ENCODE results near the gene TECPR2. TPM values are rescaled to one million over a fixed set of nuclear protein-coding genes. Genes with fewer than 3 reads are reported as not detected.

The TECPR2 gene
- total RNA-seq, 2 experiments from 2014 or later = 6.2 to 7.0 TPM

DNA sequence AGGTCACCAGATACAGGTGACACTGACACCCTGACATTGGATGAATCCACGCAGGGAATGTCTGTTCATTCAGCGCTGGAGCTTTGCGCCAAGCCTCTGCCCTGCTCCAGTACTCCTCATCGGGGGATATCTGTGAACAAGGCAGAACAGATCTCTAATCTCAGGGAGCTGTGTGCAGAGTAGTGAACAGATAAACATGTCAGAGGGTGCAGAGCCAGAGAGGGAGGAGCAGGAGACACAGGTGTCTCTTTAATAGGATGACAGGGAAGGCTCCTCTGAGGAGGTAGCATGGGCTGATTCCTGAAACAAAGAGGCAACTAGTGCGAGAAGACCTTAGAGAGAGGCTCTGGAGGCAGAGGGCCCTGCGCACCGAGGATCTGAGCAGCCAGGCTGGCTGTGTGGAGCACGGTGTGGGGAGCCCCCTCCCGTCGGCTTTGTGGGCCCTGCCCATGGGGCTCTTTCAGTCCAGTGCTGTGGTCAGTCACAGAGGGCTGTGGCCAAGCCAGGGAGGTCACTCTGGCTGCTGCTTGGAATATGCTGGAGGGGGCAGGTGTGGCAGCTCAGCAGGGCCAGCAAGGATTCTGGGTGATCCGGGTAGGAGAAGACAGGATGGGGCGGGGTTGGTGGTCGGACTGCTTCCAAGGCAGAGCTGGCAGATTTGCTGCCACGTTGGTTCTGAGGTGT is 55.6 kb downstream of the TECPR2 start:
- H3K36me3 Mint-ChIP-seq = peaks cover 3% of the 10 kb centered on the region
- CTCF ChIA-PET = no interaction called here
- no peak for DNase-seq
- H3K9me3 Mint-ChIP-seq = no peaks in the 10 kb centered on the region
- no peaks in the 10 kb centered on the region for H3K27me3 Mint-ChIP-seq
- intact Hi-C loops (cut with micrococcal nuclease) = no loop called here
- no peak overlapping the region for H3K4me3 Mint-ChIP-seq
- H3K4me1 Mint-ChIP-seq (ENCODE audit: low read depth) = no peaks in the 10 kb centered on the region
- H3K27ac Mint-ChIP-seq = no peak overlapping the region
- POLR2A ChIA-PET = no interaction called here

- POLR2A ChIA-PET = no interaction called here
Observed at GRCh38 chr14:102418853-102419240, 56.1 kb downstream of the TECPR2 start.

GRCh38 chr14:102419276-102419675 is 56.5 kb downstream of the TECPR2 start:
- no peak for DNase-seq
- H3K27me3 Mint-ChIP-seq = no peaks in the 10 kb centered on the region
- intact Hi-C loops (cut with micrococcal nuclease) = no loop called here
- no peaks in the 10 kb centered on the region for H3K4me1 Mint-ChIP-seq (ENCODE audit: low read depth)
- no peak overlapping the region for H3K4me3 Mint-ChIP-seq
- H3K36me3 Mint-ChIP-seq = peaks cover 3% of the 10 kb centered on the region
- ChIA-PET POLR2A (no interaction called here), CTCF (no interaction called here)
- H3K27ac Mint-ChIP-seq = no peak overlapping the region
- no peaks in the 10 kb centered on the region for H3K9me3 Mint-ChIP-seq

More at GRCh38 chr14:102418853-102419240, 56.1 kb downstream of the TECPR2 start:
- Mint-ChIP-seq H3K4me3 (no peak overlapping the region), H3K4me1 (ENCODE audit: low read depth) (no peaks in the 10 kb centered on the region), H3K27ac (no peak overlapping the region), H3K27me3 (no peaks in the 10 kb centered on the region), H3K36me3 (peaks cover 3% of the 10 kb centered on the region), H3K9me3 (no peaks in the 10 kb centered on the region)
- no peak for DNase-seq
- CTCF ChIA-PET = no interaction called here
- intact Hi-C loops (cut with micrococcal nuclease) = no loop called here

GRCh38 chr14:102419716-102420115 is 57.0 kb downstream of the TECPR2 start:
- intact Hi-C loops (cut with micrococcal nuclease) = no loop called here
- Mint-ChIP-seq H3K4me1 (ENCODE audit: low read depth) (no peaks in the 10 kb centered on the region), H3K36me3 (peaks cover 3% of the 10 kb centered on the region), H3K27ac (no peak overlapping the region), H3K4me3 (no peak overlapping the region), H3K9me3 (no peaks in the 10 kb centered on the region), H3K27me3 (no peaks in the 10 kb centered on the region)
- DNase-seq = no peak
- CTCF ChIA-PET = no interaction called here
- POLR2A ChIA-PET = no interaction called here

DNA sequence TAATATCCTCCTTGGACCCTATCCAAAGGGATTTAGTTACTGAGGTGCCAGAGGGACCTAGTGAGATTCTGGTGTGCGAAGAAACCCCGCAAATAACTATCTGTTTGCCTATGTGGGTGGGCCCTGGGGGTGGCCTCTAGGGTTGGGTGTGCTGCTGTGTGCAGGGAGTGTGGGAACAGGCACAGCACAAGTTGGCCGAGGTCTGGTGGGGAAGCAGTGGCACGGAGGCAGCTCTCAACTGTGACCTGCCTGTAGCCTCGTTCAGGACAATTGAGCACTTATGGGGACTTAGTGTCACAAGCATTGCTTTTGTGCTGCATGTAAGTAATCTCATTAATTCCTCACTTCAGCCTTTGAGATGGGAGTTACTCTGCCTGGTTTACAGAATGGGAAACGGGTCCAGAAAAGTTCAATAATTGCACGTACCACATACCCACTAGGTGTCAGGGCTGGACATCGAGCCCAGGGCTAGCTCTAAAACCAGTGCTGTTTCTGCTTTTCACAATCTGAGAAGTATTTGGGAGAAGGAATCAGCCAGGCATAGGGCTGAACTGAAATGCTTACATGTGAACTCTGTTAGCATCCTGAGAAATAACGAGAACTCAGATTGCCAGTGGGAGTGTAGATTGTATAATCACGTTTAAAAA is 58.8 kb downstream of the TECPR2 start:
- POLR2A ChIA-PET = interaction anchor here (1.4 kb wide), 1 partner anchor 10 kb away, joined by 3 read pairs; no protein-coding TSS in a partner anchor
- intact Hi-C loops (cut with micrococcal nuclease) = no loop called here
- H3K4me1 Mint-ChIP-seq (ENCODE audit: low read depth) = no peaks in the 10 kb centered on the region
- H3K36me3 Mint-ChIP-seq = peaks cover 1% of the 10 kb centered on the region
- H3K9me3 Mint-ChIP-seq = no peaks in the 10 kb centered on the region
- no peak overlapping the region for H3K4me3 Mint-ChIP-seq
- DNase-seq = no peak
- CTCF ChIA-PET = no interaction called here
- no peaks in the 10 kb centered on the region for H3K27me3 Mint-ChIP-seq
- no peak overlapping the region for H3K27ac Mint-ChIP-seq

- Mint-ChIP-seq H3K4me1 (ENCODE audit: low read depth) (no peaks in the 10 kb centered on the region), H3K27ac (no peak overlapping the region), H3K4me3 (no peak overlapping the region), H3K9me3 (no peaks in the 10 kb centered on the region), H3K27me3 (no peaks in the 10 kb centered on the region), H3K36me3 (peaks cover 3% of the 10 kb centered on the region)
- intact Hi-C loops (cut with micrococcal nuclease) = no loop called here
- POLR2A ChIA-PET = no interaction called here
- CTCF ChIA-PET = no interaction called here
- no peak for DNase-seq
Observed at GRCh38 chr14:102424520-102424919, 61.8 kb downstream of the TECPR2 start.

DNA sequence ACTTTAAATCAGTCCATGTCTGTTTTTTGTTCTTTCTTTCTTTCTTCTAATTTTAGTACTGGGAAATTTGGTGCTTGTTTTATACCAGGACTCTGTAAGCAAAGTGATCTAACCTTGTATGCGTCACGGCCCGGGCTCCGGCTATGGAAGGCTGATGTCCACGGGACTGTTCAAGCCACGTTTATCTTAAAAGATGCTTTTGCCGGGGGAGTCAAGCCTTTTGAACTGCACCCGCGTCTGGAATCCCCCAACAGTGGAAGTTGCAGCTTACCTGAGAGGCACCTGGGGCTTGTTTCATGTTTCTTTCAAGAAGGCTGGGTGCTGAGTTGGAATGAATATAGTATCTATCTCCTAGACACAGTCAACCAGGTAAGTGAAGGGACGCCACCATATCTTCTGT is 62.2 kb downstream of the TECPR2 start:
- Mint-ChIP-seq H3K9me3 (no peaks in the 10 kb centered on the region), H3K27ac (no peak overlapping the region), H3K36me3 (peaks cover 3% of the 10 kb centered on the region), H3K4me3 (no peak overlapping the region), H3K27me3 (no peaks in the 10 kb centered on the region), H3K4me1 (ENCODE audit: low read depth) (no peaks in the 10 kb centered on the region)
- ChIA-PET POLR2A (no interaction called here), CTCF (no interaction called here)
- intact Hi-C loops (cut with micrococcal nuclease) = no loop called here
- DNase-seq = no peak

DNA sequence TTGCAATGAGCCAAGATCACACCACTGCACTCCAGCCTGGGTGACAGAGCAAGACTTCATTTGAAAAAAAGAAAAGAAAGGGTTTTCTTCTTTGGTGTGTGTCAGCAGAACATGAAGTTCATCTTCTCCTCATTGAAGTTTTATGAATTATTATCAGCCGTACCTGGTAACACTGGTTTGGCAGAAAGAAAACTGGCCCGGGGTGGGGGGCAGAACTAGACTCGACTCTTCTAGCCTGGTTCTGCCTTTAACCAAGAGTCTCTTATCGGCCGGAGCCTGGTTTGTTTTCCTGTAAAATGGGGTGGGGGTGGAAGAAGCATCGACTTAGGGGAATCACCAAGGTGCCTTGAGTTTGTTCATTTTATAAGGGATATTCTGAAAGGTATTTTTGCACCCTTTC is 64.1 kb downstream of the TECPR2 start:
- H3K27ac Mint-ChIP-seq = no peak overlapping the region
- H3K27me3 Mint-ChIP-seq = no peaks in the 10 kb centered on the region
- CTCF ChIA-PET = no interaction called here
- DNase-seq = no peak
- H3K36me3 Mint-ChIP-seq = peaks cover 3% of the 10 kb centered on the region
- intact Hi-C loops (cut with micrococcal nuclease) = no loop called here
- H3K4me1 Mint-ChIP-seq (ENCODE audit: low read depth) = no peaks in the 10 kb centered on the region
- no peaks in the 10 kb centered on the region for H3K9me3 Mint-ChIP-seq
- no peak overlapping the region for H3K4me3 Mint-ChIP-seq
- POLR2A ChIA-PET = no interaction called here

GRCh38 chr14:102427642-102428041 is 64.9 kb downstream of the TECPR2 start:
- H3K9me3 Mint-ChIP-seq = no peaks in the 10 kb centered on the region
- ChIA-PET CTCF (no interaction called here), POLR2A (no interaction called here)
- H3K27ac Mint-ChIP-seq = no peak overlapping the region
- no peaks in the 10 kb centered on the region for H3K27me3 Mint-ChIP-seq
- DNase-seq = no peak
- intact Hi-C loops (cut with micrococcal nuclease) = no loop called here
- H3K4me3 Mint-ChIP-seq = no peak overlapping the region
- no peaks in the 10 kb centered on the region for H3K4me1 Mint-ChIP-seq (ENCODE audit: low read depth)
- H3K36me3 Mint-ChIP-seq = peaks cover 3% of the 10 kb centered on the region

DNA sequence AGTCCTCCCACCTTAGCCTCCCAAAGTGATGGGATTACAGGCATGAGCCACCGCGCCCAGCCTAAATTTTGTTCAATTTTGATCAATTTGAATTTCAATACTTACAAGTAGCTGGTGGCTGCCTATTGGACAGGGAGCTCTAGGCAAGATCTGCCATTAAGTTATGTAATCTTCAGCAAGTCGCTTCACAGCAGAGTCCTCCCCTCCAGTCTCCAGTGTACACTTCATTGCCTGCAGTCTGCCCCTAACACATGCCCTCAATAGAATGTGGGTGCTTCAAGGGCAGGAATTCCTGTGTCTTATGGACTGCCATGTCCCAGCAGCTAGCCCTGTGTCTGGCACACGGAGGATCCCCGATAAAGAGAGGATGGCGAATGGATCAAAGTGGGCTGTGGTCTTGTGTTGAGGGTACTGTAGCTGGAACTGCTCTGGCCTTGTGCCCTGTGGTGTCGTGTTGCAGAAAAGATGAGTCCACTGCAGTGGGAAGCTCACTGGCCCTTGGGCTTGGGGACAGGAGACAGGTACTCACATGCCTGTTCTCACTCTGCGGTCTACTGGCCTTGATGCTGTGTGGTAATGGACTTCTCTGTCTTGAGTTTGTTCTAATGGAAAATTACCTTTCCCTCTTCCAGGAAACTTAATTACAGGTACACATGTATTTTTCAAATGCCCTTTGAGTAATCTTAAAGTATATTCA is 67.6 kb downstream of the TECPR2 start:
- intact Hi-C loops (cut with micrococcal nuclease) = no loop called here
- ChIA-PET POLR2A (no interaction called here), CTCF (interaction anchor here (1.5 kb wide), 1 partner anchor 8 kb away, joined by 8 read pairs; no protein-coding TSS in a partner anchor)
- Mint-ChIP-seq H3K27ac (no peak overlapping the region), H3K36me3 (peaks cover 3% of the 10 kb centered on the region), H3K27me3 (no peaks in the 10 kb centered on the region), H3K4me3 (no peak overlapping the region), H3K4me1 (ENCODE audit: low read depth) (no peaks in the 10 kb centered on the region), H3K9me3 (no peaks in the 10 kb centered on the region)
- DNase-seq = no peak

DNA sequence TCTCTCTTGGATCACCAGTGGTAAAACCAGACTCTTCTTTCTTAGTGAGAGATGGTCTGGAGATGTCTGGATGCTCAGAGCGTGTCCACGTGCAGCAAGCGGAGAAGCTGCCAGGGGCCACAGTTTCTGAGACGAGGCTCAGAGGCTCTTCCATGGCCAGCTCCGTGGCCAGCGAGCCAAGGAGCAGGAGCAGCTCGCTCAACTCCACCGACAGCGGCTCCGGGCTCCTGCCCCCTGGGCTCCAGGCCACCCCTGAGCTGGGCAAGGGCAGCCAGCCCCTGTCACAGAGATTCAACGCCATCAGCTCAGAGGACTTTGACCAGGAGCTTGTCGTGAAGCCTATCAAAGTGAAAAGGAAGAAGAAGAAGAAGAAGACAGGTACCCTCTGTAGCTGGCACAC is 69.0 kb downstream of the TECPR2 start:
- Mint-ChIP-seq H3K27ac (no peak overlapping the region), H3K4me1 (ENCODE audit: low read depth) (no peaks in the 10 kb centered on the region), H3K9me3 (no peaks in the 10 kb centered on the region), H3K27me3 (no peaks in the 10 kb centered on the region), H3K36me3 (peaks cover 2% of the 10 kb centered on the region), H3K4me3 (no peak overlapping the region)
- intact Hi-C loops (cut with micrococcal nuclease) = no loop called here
- CTCF ChIA-PET = interaction anchor here (0.8 kb wide), 1 partner anchor 10 kb away, joined by 4 read pairs; no protein-coding TSS in a partner anchor
- POLR2A ChIA-PET = interaction anchor here (1.0 kb wide), 1 partner anchor 11 kb away, joined by 3 read pairs; no protein-coding TSS in a partner anchor
- DNase-seq = no peak

DNA sequence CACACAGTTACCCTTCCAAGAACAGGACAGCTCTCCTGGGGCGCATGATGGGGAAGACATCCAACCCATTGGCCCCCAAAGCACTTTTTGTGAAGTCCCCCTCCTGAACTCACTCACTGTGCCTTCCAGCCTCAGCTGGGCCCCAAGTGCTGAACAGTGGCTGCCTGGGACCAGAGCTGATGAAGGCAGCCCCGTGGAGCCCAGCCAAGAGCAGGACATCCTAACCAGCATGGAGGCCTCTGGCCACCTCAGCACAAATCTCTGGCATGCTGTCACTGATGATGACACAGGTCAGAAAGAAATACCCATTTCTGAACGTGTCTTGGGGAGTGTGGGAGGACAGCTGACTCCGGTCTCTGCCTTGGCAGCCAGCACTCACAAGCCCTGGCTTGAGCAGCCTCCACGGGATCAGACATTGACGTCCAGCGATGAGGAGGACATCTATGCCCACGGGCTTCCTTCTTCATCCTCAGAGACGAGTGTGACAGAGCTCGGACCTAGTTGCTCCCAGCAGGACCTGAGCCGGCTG is 72.0 kb downstream of the TECPR2 start:
- H3K27me3 Mint-ChIP-seq = no peaks in the 10 kb centered on the region
- DNase-seq = no peak
- intact Hi-C loops (cut with micrococcal nuclease) = loop anchor here (5.0 kb wide), 1 partner anchor 117 kb away; the partner anchor contains the start of gene ZNF839
- ChIA-PET CTCF (interaction anchor here (1.4 to 6.6 kb wide), 2 partner anchors 81 to 83 kb away, joined by 5 to 74 read pairs; no protein-coding TSS in a partner anchor), POLR2A (no interaction called here)
- H3K4me3 Mint-ChIP-seq = no peak overlapping the region
- no peaks in the 10 kb centered on the region for H3K9me3 Mint-ChIP-seq
- no peak overlapping the region for H3K27ac Mint-ChIP-seq
- no peaks in the 10 kb centered on the region for H3K4me1 Mint-ChIP-seq (ENCODE audit: low read depth)
- H3K36me3 Mint-ChIP-seq = no peaks in the 10 kb centered on the region
